NCI-H345 treated with DMSO at 0.1 percent for 48 hours (cell line): ENCODE results near the gene CDK17.
"Not testable (repeated sequence)": the region's sequence is repeated elsewhere in the genome, so short reads cannot be mapped to it uniquely, and the experiment has no call there.

Experiments
- DNase-seq: peaks from one replicate; lab custom pipeline; 2025; ENCODE audit not compliant: unreplicated experiment; lab: John Stamatoyannopoulos, UW

CDK17 gene

GRCh38 chr12:96399919-96400630 is at the start of gene CDK17:
Gene CDK17 (minus strand): TSS chr12:96400439. CDS start chr12:96334836, 65,603 bp downstream.
- peak; percentile 47 for DNase-seq

- no peak for DNase-seq
These were observed 48.1 kb upstream of the CDK17 start for GRCh38 chr12:96448300-96448699.

- DNase-seq = no peak
These were observed 47.0 kb upstream of the CDK17 start for GRCh38 chr12:96447256-96447655.

- no peak for DNase-seq
These were observed 45.7 kb upstream of the CDK17 start for GRCh38 chr12:96445691-96446583.

GRCh38 chr12:96444399-96444798 is 44.2 kb upstream of the CDK17 start:
- DNase-seq = no peak

GRCh38 chr12:96442906-96443305 is 42.7 kb upstream of the CDK17 start:
- DNase-seq = no peak

- DNase-seq = no peak
These were observed 41.6 kb upstream of the CDK17 start for GRCh38 chr12:96441816-96442215.

- no peak for DNase-seq
These were observed 38.1 kb upstream of the CDK17 start for GRCh38 chr12:96438330-96438729.

GRCh38 chr12:96437171-96437445 is 36.9 kb upstream of the CDK17 start:
- DNase-seq = no peak

GRCh38 chr12:96436366-96437170 is 36.3 kb upstream of the CDK17 start:
- no peak for DNase-seq

GRCh38 chr12:96434107-96434506 is 33.9 kb upstream of the CDK17 start:
- no peak for DNase-seq

GRCh38 chr12:96432496-96433321 is 32.5 kb upstream of the CDK17 start:
- DNase-seq = not testable (repeated sequence)

- no peak for DNase-seq
These were observed 30.8 kb upstream of the CDK17 start for GRCh38 chr12:96431067-96431466.

GRCh38 chr12:96427269-96427729 is 27.1 kb upstream of the CDK17 start:
- no peak for DNase-seq

- DNase-seq = no peak
These were observed 25.7 kb upstream of the CDK17 start for GRCh38 chr12:96425951-96426350.

GRCh38 chr12:96425321-96425720 is 25.1 kb upstream of the CDK17 start:
- DNase-seq = no peak

- DNase-seq = no peak
These were observed 24.4 kb upstream of the CDK17 start for GRCh38 chr12:96424601-96425000.

GRCh38 chr12:96422192-96422591 is 22.0 kb upstream of the CDK17 start:
- no peak for DNase-seq

GRCh38 chr12:96421014-96421413 is 20.8 kb upstream of the CDK17 start:
- no peak for DNase-seq

- no peak for DNase-seq
These were observed 20.1 kb upstream of the CDK17 start for GRCh38 chr12:96420277-96420835.
